B cell (primary cell): ENCODE results near the gene TRAPPC12. TPM values are rescaled to one million over a fixed set of nuclear protein-coding genes. Genes with fewer than 3 reads are reported as not detected.

Source experiments
- ATAC-seq: fragments of 200-7000 bp; cut with Tn5 transposase; one replicate; pipeline ENCODE4 v1.10.0; 2021; ENCODE audit warnings: low read depth, mild to moderate bottlenecking, moderate number of reproducible peaks, moderate library complexity
- CTCF ChIA-PET: fragments of 350-600 bp; sonication (Branson Sonifier 250); formaldehyde crosslinking; loops from one replicate; lab custom pipeline; 2021; ENCODE audit warnings: antibody characterized with exemption, inconsistent platforms; lab: Charles Lee
- POLR2A ChIA-PET: fragments of 350-600 bp; sonication (Branson Sonifier 250); formaldehyde crosslinking; loops from one replicate; lab custom pipeline; 2021; ENCODE audit warnings: antibody characterized with exemption; lab: Charles Lee
- DNase-seq: peaks from one replicate; pipeline ENCODE4 v3.0.0; 2013
- H2AFZ ChIP-seq: 2 replicates; pipeline ENCODE4 v1.6.1; 2012; ENCODE audit warnings: mild to moderate bottlenecking, low read depth, low read length; ENCODE audit not compliant: insufficient read depth, poor library complexity, severe bottlenecking
- H3K27ac ChIP-seq, 2 donors: 1 replicate in 1 of 2; 2 replicates in 1 of 2; pipeline ENCODE4 v1.5.1; 2012 to 2013; ENCODE audit warnings: low read length in 2 of 2, mild to moderate bottlenecking in 2 of 2, moderate library complexity in 1 of 2
- H3K27me3 ChIP-seq, 4 experiments: fragments of 200-600 bp in 1 of 4; sonication (generic) in 1 of 4; replicated peaks in 1 of 4; 1 replicate in 2 of 4; 2 replicates in 2 of 4; pipeline versions ENCODE4 v1.6.1 to v1.7.0; 2013 to 2016; ENCODE audit warnings: low read length in 3 of 4, mild to moderate bottlenecking in 2 of 4, mixed read lengths in 1 of 4, moderate library complexity in 1 of 4; ENCODE audit not compliant: insufficient read depth in 4 of 4, control insufficient read depth in 3 of 4; ENCODE audit errors: control extremely low read depth in 1 of 4
- H3K36me3 ChIP-seq, 2 experiments: replicated peaks in 1 of 2; 1 replicate in 1 of 2; 2 replicates in 1 of 2; pipeline versions ENCODE4 v1.6.1 to v1.7.1; 2013; ENCODE audit warnings: low read length in 1 of 2; ENCODE audit not compliant: insufficient read depth in 2 of 2, control insufficient read depth in 1 of 2; ENCODE audit errors: control extremely low read depth in 1 of 2, extremely low read depth in 1 of 2
- H3K4me1 ChIP-seq, 2 donors: fragments of 200-600 bp in 1 of 2; sonication (generic) in 1 of 2; 1 replicate in 1 of 2; 2 replicates in 1 of 2; pipeline versions ENCODE4 v1.5.1 to v1.6.1; 2013 to 2017; ENCODE audit warnings: low read length in 2 of 2; ENCODE audit not compliant: control insufficient read depth in 2 of 2, insufficient read depth in 2 of 2
- H3K4me2 ChIP-seq: replicated peaks from 2 replicates; pipeline ENCODE3; 2012; ENCODE audit warnings: mild to moderate bottlenecking, low read depth, low read length; ENCODE audit not compliant: poor library complexity, severe bottlenecking
- H3K4me3 ChIP-seq, 5 experiments: fragments of 200-600 bp in 1 of 5; sonication (generic) in 1 of 5; 1 replicate in 3 of 5; 2 replicates in 2 of 5; pipeline versions ENCODE4 v1.5.1 to v1.7.0; 2011 to 2016; ENCODE audit warnings: low read length in 4 of 5, mild to moderate bottlenecking in 4 of 5, low read depth in 2 of 5, control low read depth in 1 of 5, moderate library complexity in 1 of 5; ENCODE audit not compliant: insufficient read depth in 1 of 5; ENCODE audit errors: control extremely low read depth in 1 of 5, extremely low read depth in 1 of 5
- H3K79me2 ChIP-seq: fragments of 200-600 bp; sonication (generic); one replicate; pipeline ENCODE4 v1.6.0; 2016; ENCODE audit warnings: low read length; ENCODE audit not compliant: control insufficient read depth, insufficient read depth
- H3K9ac ChIP-seq: fragments of 200-600 bp; sonication (generic); 2 replicates; pipeline ENCODE4 v1.6.1; 2017; ENCODE audit warnings: mild to moderate bottlenecking, low read length, moderate library complexity
- H3K9me3 ChIP-seq, 3 donors: one replicate each; pipeline versions ENCODE4 v1.6.1 to v1.7.1; 2013; ENCODE audit warnings: low read length in 2 of 3; ENCODE audit not compliant: control insufficient read depth in 2 of 3, insufficient read depth in 1 of 3; ENCODE audit errors: control extremely low read depth in 1 of 3
- H4K20me1 ChIP-seq: 2 replicates; pipeline ENCODE4 v1.6.0; 2012; ENCODE audit warnings: mild to moderate bottlenecking, low read length; ENCODE audit not compliant: insufficient read depth, control insufficient read depth, poor library complexity, severe bottlenecking
- H3K27ac Mint-ChIP-seq: one replicate; pipeline ENCODE4 v1.8.0; 2021; ENCODE audit warnings: mixed read lengths
- H3K27me3 Mint-ChIP-seq: one replicate; pipeline ENCODE4 v1.8.0; 2021; ENCODE audit warnings: mixed read lengths
- H3K4me1 Mint-ChIP-seq: one replicate; pipeline ENCODE4 v1.8.0; 2021; ENCODE audit warnings: mixed read lengths
- H3K4me3 Mint-ChIP-seq: one replicate; pipeline ENCODE4 v1.8.0; 2021; ENCODE audit warnings: mixed read lengths
- H3K9me3 Mint-ChIP-seq: one replicate; pipeline ENCODE4 v1.8.0; 2022; ENCODE audit warnings: mixed read lengths; ENCODE audit not compliant: insufficient read depth
- CTCF ChIP-seq: fragments of 200-600 bp; IDR thresholded peaks from one replicate; pipeline ENCODE4 v1.8.0; 2022; ENCODE audit warnings: antibody characterized with exemption, mild to moderate bottlenecking
- EZH2 ChIP-seq: IDR thresholded peaks from 2 replicates; pipeline ENCODE4 v1.6.1; 2012; ENCODE audit warnings: borderline replicate concordance, low read depth, mild to moderate bottlenecking, moderate library complexity, low read length; ENCODE audit not compliant: insufficient read depth, poor library complexity, severe bottlenecking
- WGBS: methylation state at CpG from one replicate; pipeline ENCODE4 v1.1.5; 2013; ENCODE audit warnings: missing lambda C conversion rate; ENCODE audit not compliant: insufficient coverage; 5-methylcytosine and 5-hydroxymethylcytosine counted together
- intact Hi-C: fragments of 100-400 bp; cut with micrococcal nuclease; formaldehyde crosslinking; loops from one replicate; pipeline ENCODE4 v1.10.0; 2022
- polyA plus RNA-seq: library from polyadenylated mRNA; depleted of rRNA; stranded (reverse); fragments of >200 nt; gene quantifications from 2 replicates; pipeline ENCODE4 v1.2.3, GENCODE V29; 2012
- total RNA-seq, 2 donors: library from RNA; stranded (reverse); fragments of 120-200 nt in 1 of 2; gene quantifications; 1 replicate in 1 of 2; 2 replicates in 1 of 2; pipeline versions ENCODE4 v1.2.3 to v1.2.4, GENCODE V29; 2013 to 2022

The TRAPPC12 gene
- total and polyA plus RNA-seq, 2 donors (not counting 1 experiment from before 2014, with no cell fraction given) = 80.9 to 151 TPM

- Histone ChIP-seq H3K27ac (no peak overlapping the region), H3K36me3 (peaks cover 0 to 40% of the 10 kb centered on the region in 2 experiments), H3K27me3 (no peaks in the 10 kb centered on the region), H3K4me3 (no peak overlapping the region), H3K9me3 (peaks cover 0 to 3% (median 0%) of the 10 kb centered on the region in 3 donors), H4K20me1 (no peaks in the 10 kb centered on the region), H2AFZ (no peak overlapping the region), H3K4me1 (peaks cover 6 to 10% of the 10 kb centered on the region in 2 donors), H3K79me2 (no peaks in the 10 kb centered on the region), H3K4me2 (no peak overlapping the region), H3K9ac (no peak overlapping the region)
- DNase-seq (no peak), ATAC-seq (no peak)
- Mint-ChIP-seq H3K27ac (no peak overlapping the region), H3K27me3 (no peaks in the 10 kb centered on the region), H3K9me3 (no peaks in the 10 kb centered on the region), H3K4me3 (no peak overlapping the region), H3K4me1 (peaks cover 14% of the 10 kb centered on the region)
- ChIA-PET CTCF (no interaction called here), POLR2A (no interaction called here)
- TF ChIP-seq EZH2 (no peak), CTCF (no peak)
- intact Hi-C loops = no loop called here
- 91% methylated on average over 30 of the region's 30 CpGs for WGBS
These were observed 78.3 kb downstream of the TRAPPC12 start for GRCh38 chr2:3457524-3458395.
